Trophoblast cell (in vitro differentiated cells and primary cell): Measurements from ENCODE around the gene IFIT2.
A peak's percentile ranks its signal among the peaks of the same experiment; 100 is the strongest.

ENCODE experiments used
- DNase-seq, 2 donors: peaks; one replicate each; pipeline ENCODE4 v3.0.0-alpha.2; 2016
- H2AFZ ChIP-seq: 2 replicates; pipeline ENCODE4 v1.6.1; 2013; ENCODE audit warnings: low read length, moderate library complexity, mild to moderate bottlenecking; ENCODE audit not compliant: insufficient read depth, poor library complexity
- H2AK5ac ChIP-seq: 2 replicates; pipeline ENCODE4 v1.6.1; 2013; ENCODE audit warnings: mild to moderate bottlenecking, low read length
- H2BK120ac ChIP-seq: 2 replicates; pipeline ENCODE4 v1.6.1; 2013; ENCODE audit warnings: low read length, mild to moderate bottlenecking, moderate library complexity; ENCODE audit not compliant: insufficient read depth, poor library complexity
- H2BK12ac ChIP-seq: 2 replicates; pipeline ENCODE4 v1.6.1; 2013; ENCODE audit warnings: mild to moderate bottlenecking, low read length, moderate library complexity
- H2BK5ac ChIP-seq: 2 replicates; pipeline ENCODE4 v1.6.1; 2013; ENCODE audit warnings: low read length, low read depth, moderate library complexity, mild to moderate bottlenecking; ENCODE audit not compliant: poor library complexity
- H3K14ac ChIP-seq: 2 replicates; pipeline ENCODE4 v1.6.1; 2013; ENCODE audit warnings: mild to moderate bottlenecking, low read length
- H3K18ac ChIP-seq: 2 replicates; pipeline ENCODE4 v1.6.1; 2013; ENCODE audit warnings: mild to moderate bottlenecking, low read length
- H3K23ac ChIP-seq: 2 replicates; pipeline ENCODE4 v1.6.1; 2013; ENCODE audit warnings: low read length
- H3K27ac ChIP-seq: 2 replicates; pipeline ENCODE4 v1.5.1; 2013; ENCODE audit warnings: low read depth, mild to moderate bottlenecking, inconsistent platforms, low read length, moderate library complexity
- H3K27me3 ChIP-seq: 2 replicates; pipeline ENCODE4 v1.6.1; 2013; ENCODE audit warnings: inconsistent platforms, mild to moderate bottlenecking, low read length, moderate library complexity; ENCODE audit not compliant: insufficient read depth
- H3K36me3 ChIP-seq, 2 experiments: 1 replicate in 1 of 2; 2 replicates in 1 of 2; pipeline ENCODE4 v1.6.1; 2013; ENCODE audit warnings: low read length in 2 of 2, mild to moderate bottlenecking in 2 of 2, moderate library complexity in 1 of 2; ENCODE audit not compliant: insufficient read depth in 2 of 2, control insufficient read depth in 1 of 2
- H3K4ac ChIP-seq: 2 replicates; pipeline ENCODE4 v1.6.1; 2013; ENCODE audit warnings: low read depth, mild to moderate bottlenecking, low read length, moderate library complexity
- H3K4me1 ChIP-seq, 2 experiments: 1 replicate in 1 of 2; 2 replicates in 1 of 2; pipeline ENCODE4 v1.6.1; 2013; ENCODE audit warnings: low read length in 2 of 2, mild to moderate bottlenecking in 2 of 2, moderate library complexity in 1 of 2; ENCODE audit not compliant: insufficient read depth in 2 of 2, control insufficient read depth in 1 of 2
- H3K4me2 ChIP-seq: 2 replicates; pipeline ENCODE4 v1.6.1; 2013; ENCODE audit warnings: inconsistent platforms, mild to moderate bottlenecking, low read length, moderate library complexity
- H3K4me3 ChIP-seq: 2 replicates; pipeline ENCODE4 v1.5.1; 2013; ENCODE audit warnings: mild to moderate bottlenecking, low read depth, low read length, inconsistent platforms
- H3K79me1 ChIP-seq: one replicate; pipeline ENCODE4 v1.6.1; 2013; ENCODE audit warnings: low read length
- H3K79me2 ChIP-seq: 2 replicates; pipeline ENCODE4 v1.6.1; 2013; ENCODE audit warnings: low read length, mild to moderate bottlenecking; ENCODE audit not compliant: control insufficient read depth, insufficient read depth, poor library complexity
- H3K9ac ChIP-seq: 2 replicates; pipeline ENCODE4 v1.6.1; 2013; ENCODE audit warnings: mild to moderate bottlenecking, low read length
- H3K9me3 ChIP-seq: 2 replicates; pipeline ENCODE4 v1.6.1; 2013; ENCODE audit warnings: low read depth, mild to moderate bottlenecking, control low read depth, inconsistent platforms, low read length; ENCODE audit not compliant: insufficient read depth
- H4K12ac ChIP-seq: 2 replicates; pipeline ENCODE4 v1.6.1; 2013; ENCODE audit warnings: low read depth, mild to moderate bottlenecking, low read length, moderate library complexity
- H4K8ac ChIP-seq: 2 replicates; pipeline ENCODE4 v1.6.1; 2013; ENCODE audit warnings: low read depth, mild to moderate bottlenecking, low read length, moderate library complexity
- H4K91ac ChIP-seq: one replicate; pipeline ENCODE4 v1.6.1; 2013; ENCODE audit warnings: low read depth, mild to moderate bottlenecking, low read length, moderate library complexity
- WGBS: extraction: QIAGEN DNeasy Blood & Tissue Kit; methylation state at CpG from one replicate; pipeline ENCODE4 v1.1.7; 2013; ENCODE audit warnings: missing lambda C conversion rate; ENCODE audit not compliant: insufficient read length, insufficient coverage; ENCODE audit errors: extremely low coverage; 5-methylcytosine and 5-hydroxymethylcytosine counted together

Gene IFIT2

DNA sequence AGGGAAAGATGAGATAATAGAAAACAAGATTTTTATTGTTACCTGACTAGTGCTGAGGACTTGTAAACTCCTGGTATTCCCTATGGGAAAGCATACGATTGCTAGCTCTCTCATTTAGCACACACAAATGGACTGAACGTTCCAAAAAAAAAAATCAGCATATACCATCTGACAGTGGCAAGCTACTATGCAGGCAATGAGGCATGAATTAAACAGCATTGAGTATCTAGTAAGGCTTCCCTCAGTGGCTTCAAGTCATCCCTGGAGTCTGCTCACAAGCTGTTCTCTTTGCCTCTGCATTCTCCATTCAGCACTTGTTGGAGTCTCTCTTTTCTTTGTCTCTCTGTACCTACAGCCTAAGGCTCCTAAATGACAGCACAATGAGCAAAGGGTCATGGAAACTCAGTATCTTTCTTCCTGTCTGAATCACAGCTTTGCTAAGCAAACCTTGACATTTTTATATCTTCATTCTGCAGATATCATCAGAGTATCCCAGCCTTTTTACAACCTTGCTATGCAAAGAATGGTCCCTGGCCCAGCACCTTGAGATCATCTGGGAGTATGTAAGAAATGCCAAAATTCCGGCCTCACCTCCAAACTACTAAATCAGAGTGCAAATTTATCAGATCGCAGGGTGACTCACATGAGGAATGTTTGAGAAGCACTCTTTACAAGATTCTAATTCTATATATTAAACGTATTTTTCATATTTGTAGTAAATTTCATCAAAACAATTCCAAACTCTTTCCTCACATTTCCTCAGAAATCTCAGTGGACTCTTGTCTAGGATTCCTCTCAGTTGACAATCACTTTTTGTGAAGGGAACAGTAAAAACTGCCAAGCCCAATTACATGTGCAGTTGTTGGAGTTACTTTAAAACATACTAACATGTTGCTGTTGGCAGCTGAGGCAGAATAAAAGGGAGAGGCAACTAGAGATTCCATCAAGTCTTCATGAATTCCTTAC, 39.5 kb upstream of the IFIT2 start:
- H3K4ac ChIP-seq, result no peak overlapping the region
- H3K4me3 ChIP-seq, result no peak overlapping the region
- peaks cover 3% of the 10 kb centered on the region for H3K9me3 ChIP-seq
- no peak overlapping the region for H4K91ac ChIP-seq
- no peak overlapping the region for H3K18ac ChIP-seq
- no peaks in the 10 kb centered on the region for H3K27me3 ChIP-seq
- no peak overlapping the region for H2AK5ac ChIP-seq
- DNase-seq, result peak; percentile 94 to 99
- peaks cover 3 to 11% of the 10 kb centered on the region in 2 experiments for H3K4me1 ChIP-seq
- H3K79me2 ChIP-seq, result no peaks in the 10 kb centered on the region
- no peak overlapping the region for H3K23ac ChIP-seq
- H3K9ac ChIP-seq, result no peak overlapping the region
- no peak overlapping the region for H2AFZ ChIP-seq
- no peak overlapping the region for H2BK120ac ChIP-seq
- H3K79me1 ChIP-seq, result peaks cover 2% of the 10 kb centered on the region
- H3K27ac ChIP-seq, result no peak overlapping the region
- H3K14ac ChIP-seq, result no peak overlapping the region
- no peak overlapping the region for H4K12ac ChIP-seq
- no peak overlapping the region for H2BK12ac ChIP-seq
- H3K4me2 ChIP-seq, result no peak overlapping the region
- H3K36me3 ChIP-seq, result no peaks in the 10 kb centered on the region
- no peak overlapping the region for H4K8ac ChIP-seq
- WGBS, result no CpG with 5 or more reads among the region's 5 CpGs
- H2BK5ac ChIP-seq, result no peak overlapping the region

GRCh38 chr10:89263091-89263490, 38.8 kb upstream of the IFIT2 start:
- H3K4me3 ChIP-seq, result no peak overlapping the region
- no peak overlapping the region for H3K14ac ChIP-seq
- no peak overlapping the region for H3K18ac ChIP-seq
- no peak overlapping the region for H2BK12ac ChIP-seq
- H4K8ac ChIP-seq, result no peak overlapping the region
- H3K79me1 ChIP-seq, result peaks cover 2% of the 10 kb centered on the region
- H3K9ac ChIP-seq, result no peak overlapping the region
- no peaks in the 10 kb centered on the region for H3K36me3 ChIP-seq
- H3K4ac ChIP-seq, result no peak overlapping the region
- H2BK5ac ChIP-seq, result no peak overlapping the region
- H4K91ac ChIP-seq, result no peak overlapping the region
- no peaks in the 10 kb centered on the region for H3K79me2 ChIP-seq
- peaks cover 3% of the 10 kb centered on the region for H3K9me3 ChIP-seq
- WGBS, result no CpG with 5 or more reads among the region's 1 CpG
- no peak overlapping the region for H2AK5ac ChIP-seq
- H3K27ac ChIP-seq, result no peak overlapping the region
- DNase-seq, result no peak
- H3K27me3 ChIP-seq, result no peaks in the 10 kb centered on the region
- H2AFZ ChIP-seq, result no peak overlapping the region
- no peak overlapping the region for H3K23ac ChIP-seq
- H3K4me1 ChIP-seq, result peaks cover 3 to 11% of the 10 kb centered on the region in 2 experiments
- H4K12ac ChIP-seq, result no peak overlapping the region
- H3K4me2 ChIP-seq, result no peak overlapping the region
- no peak overlapping the region for H2BK120ac ChIP-seq

- Histone ChIP-seq H2AK5ac (no peak overlapping the region), H3K4me2 (no peak overlapping the region), H3K9ac (no peak overlapping the region), H3K79me2 (no peaks in the 10 kb centered on the region), H3K18ac (no peak overlapping the region), H3K9me3 (peaks cover 3% of the 10 kb centered on the region), H2BK12ac (no peak overlapping the region), H4K91ac (no peak overlapping the region), H2BK5ac (no peak overlapping the region), H4K12ac (no peak overlapping the region), H3K27me3 (no peaks in the 10 kb centered on the region), H2AFZ (no peak overlapping the region), H2BK120ac (no peak overlapping the region), H4K8ac (no peak overlapping the region), H3K4ac (no peak overlapping the region), H3K79me1 (peaks cover 2% of the 10 kb centered on the region), H3K14ac (no peak overlapping the region), H3K36me3 (no peaks in the 10 kb centered on the region), H3K23ac (no peak overlapping the region), H3K4me3 (no peak overlapping the region), H3K4me1 (peaks cover 3 to 11% of the 10 kb centered on the region in 2 experiments), H3K27ac (no peak overlapping the region)
- DNase-seq, result no peak
- WGBS, result no CpG with 5 or more reads among the region's 1 CpG
Measured at GRCh38 chr10:89263531-89263930, 38.3 kb upstream of the IFIT2 start.

- Histone ChIP-seq H4K91ac (no peak overlapping the region), H3K79me1 (no peaks in the 10 kb centered on the region), H3K4me3 (no peak overlapping the region), H3K27me3 (no peaks in the 10 kb centered on the region), H2AK5ac (no peak overlapping the region), H3K9ac (no peak overlapping the region), H3K27ac (no peak overlapping the region), H3K18ac (no peak overlapping the region), H3K79me2 (no peaks in the 10 kb centered on the region), H3K36me3 (no peaks in the 10 kb centered on the region), H2BK5ac (no peak overlapping the region), H3K4me2 (no peak overlapping the region), H3K4ac (no peak overlapping the region), H3K23ac (no peak overlapping the region), H2AFZ (no peak overlapping the region), H2BK12ac (no peak overlapping the region), H3K14ac (no peak overlapping the region), H3K4me1 (peaks cover 0 to 5% of the 10 kb centered on the region in 2 experiments), H4K8ac (no peak overlapping the region), H2BK120ac (no peak overlapping the region), H4K12ac (no peak overlapping the region), H3K9me3 (peaks cover 3% of the 10 kb centered on the region)
- DNase-seq, result no peak
- WGBS, result no CpG with 5 or more reads among the region's 1 CpG
Measured at GRCh38 chr10:89266721-89267453, 35.0 kb upstream of the IFIT2 start.
